ENCODE results near the gene CALU.
A peak's percentile ranks its signal among the peaks of the same experiment; 100 is the strongest.

CALU gene

DNA sequence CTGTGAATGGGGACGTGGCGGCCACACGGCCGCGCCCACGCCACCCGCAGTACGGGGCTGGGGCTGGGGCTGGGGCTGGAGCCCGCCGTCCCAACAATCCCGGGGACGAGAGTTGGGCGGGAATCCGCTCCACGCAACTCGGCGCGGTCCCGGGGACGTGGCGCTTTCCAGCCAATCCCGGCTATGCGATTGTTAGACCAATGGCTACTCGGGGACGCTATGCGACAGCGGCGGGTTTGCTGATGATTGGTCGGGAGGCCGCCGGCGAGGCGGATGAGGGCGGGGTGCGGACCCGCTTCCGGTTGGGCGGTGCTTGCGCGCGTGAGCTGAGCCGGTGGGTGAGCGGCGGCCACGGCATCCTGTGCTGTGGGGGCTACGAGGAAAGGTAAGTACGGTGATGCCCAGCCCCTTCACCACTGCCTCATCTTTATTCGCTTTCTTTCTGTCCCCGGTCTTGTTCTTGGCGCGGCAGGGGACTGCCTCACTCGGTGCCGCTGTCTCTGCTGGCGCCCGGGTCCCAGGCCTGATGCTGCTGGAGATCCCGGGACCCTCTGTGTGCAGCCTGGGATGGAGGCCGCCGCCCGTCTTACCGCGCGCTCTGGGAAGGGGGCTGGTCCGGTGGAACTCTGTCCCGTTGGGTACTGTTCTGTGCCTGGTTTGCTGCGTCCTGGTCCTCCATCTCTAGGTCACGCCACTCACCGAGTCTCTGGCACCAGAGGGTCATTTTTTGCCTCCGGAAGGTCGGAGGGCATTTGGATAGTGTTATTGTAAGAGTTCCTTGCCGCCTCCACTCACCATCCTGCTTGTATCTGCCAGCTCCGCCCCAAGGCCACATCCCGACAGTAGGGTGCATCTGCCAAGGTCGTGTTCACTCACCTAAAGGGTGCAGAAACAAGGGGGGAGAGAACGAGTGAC is at the start of gene CALU:
Gene CALU, plus strand, starts transcription at position 312 of the 915 bp plus-strand sequence. CDS start 9,225 bp downstream, outside the sequence.
- DNase-seq: peak; percentile 91

GRCh38 chr7:128691227-128691626 is 47.9 kb upstream of the CALU start:
- DNase-seq: no peak

DNA sequence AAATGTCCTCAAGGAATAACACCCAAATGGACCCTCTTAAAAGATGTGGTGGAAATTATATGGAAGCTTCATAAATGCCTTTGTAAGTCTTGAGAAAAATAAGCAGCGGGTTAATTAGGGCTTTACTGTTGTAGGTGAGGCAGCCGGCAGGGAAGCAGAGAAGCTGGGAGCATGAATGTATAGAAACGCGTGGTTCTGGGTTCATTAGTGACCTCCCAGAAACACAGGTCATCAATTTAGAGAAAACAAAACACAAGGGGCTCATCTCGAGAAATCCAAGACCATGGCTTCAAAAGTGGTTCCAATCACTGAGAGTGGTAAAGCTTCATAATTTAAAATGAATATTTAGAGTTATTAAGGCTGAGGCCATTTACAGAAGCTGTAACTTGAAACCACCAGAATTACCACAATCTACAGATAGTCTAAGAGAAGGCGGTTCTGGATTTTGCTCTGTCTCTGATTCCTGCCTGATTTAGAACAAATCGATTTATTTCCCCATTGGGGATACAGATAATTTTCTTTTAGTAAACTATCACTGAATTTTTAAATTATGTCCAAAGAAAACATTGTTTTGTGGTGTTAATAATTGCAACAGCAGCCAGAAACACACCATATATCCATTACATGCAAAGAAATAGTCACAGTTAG is 46.4 kb upstream of the CALU start:
- no peak for DNase-seq

DNA sequence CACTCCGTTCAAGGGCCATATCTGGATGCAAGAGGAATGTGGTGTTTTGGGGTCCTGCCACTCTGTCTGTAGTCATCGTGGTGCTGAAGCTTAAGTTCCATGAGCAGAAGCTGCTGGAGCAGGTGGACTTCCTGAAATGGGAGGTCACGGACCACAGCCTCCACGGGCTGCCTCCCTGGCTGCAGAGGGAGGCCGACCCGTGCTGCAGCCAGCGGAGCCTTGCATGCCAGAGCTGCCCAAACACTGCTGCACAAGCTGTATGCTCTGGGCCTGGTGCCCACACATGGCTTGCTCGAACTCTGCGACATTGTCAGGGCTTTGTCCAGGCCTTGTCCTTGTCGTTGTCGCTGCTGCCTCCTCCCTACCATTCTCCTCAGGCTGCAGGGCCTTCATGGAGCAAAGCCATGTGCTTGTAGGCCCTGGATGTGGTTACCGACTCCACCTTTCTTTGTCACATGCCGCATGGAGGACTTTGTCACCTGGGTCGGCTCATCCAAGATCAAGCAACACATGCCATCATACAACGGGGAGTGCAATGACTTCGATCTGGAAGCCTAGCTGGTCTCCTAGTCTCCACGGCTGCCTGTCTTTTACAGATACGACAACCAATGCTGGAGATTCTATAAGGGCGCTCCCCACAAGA is 45.7 kb upstream of the CALU start:
- no peak for DNase-seq

DNA sequence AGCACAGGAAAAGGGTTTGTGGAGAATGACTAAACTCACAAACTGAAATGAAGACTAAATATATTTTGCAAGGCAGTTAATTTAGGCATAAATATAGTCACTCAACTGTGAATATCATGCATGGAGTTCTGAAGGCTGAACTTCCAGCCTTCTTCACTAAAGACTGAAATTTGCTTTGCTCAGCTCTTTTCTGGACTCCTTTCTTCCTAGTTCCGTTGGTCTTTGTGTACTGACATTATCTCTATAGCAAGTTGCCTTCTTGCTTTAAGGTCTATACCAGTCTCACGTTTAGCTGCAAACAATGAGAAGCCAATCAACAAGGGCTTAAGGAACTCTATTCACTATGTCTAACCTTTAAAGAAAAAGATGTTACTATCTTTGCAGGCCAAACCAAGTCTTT is 44.4 kb upstream of the CALU start:
- DNase-seq: no peak

GRCh38 chr7:128697302-128697905 is 41.8 kb upstream of the CALU start:
- DNase-seq: peak; percentile 67

GRCh38 chr7:128699196-128699712 is 39.9 kb upstream of the CALU start:
- DNase-seq: no peak

GRCh38 chr7:128699895-128700294 is 39.3 kb upstream of the CALU start:
- DNase-seq: no peak

- DNase-seq: no peak
Observed at GRCh38 chr7:128701062-128701785, 37.9 kb upstream of the CALU start.

- no peak for DNase-seq
Observed at GRCh38 chr7:128703609-128704241, 35.4 kb upstream of the CALU start.

- DNase-seq: no peak
Observed at GRCh38 chr7:128705891-128706333, 33.2 kb upstream of the CALU start.

DNA sequence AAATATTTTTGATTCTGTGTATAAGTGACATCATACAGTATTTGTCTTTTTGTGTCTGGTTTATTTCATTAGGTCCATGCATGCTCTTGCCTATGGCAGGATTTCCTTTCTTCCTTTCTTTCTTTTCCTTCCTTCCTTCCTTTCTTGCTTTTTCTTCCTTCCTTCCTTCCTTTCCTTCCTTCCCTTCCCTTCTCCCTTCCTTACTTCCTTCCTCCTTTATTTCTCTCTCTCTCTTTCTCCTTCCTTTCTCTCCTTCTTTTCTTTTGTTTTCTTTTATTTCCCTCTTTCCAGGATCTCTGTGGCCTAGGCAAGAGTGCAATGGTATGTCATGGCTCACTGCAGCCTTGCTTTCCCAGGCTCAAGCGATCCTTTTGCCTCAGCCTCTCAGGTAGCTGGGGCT is 31.4 kb upstream of the CALU start:
- DNase-seq: no peak

GRCh38 chr7:128708235-128708634 is 30.9 kb upstream of the CALU start:
- DNase-seq: no peak

- DNase-seq: no peak
Observed at GRCh38 chr7:128708824-128709223, 30.3 kb upstream of the CALU start.

- DNase-seq: peak; percentile 18
Observed at GRCh38 chr7:128710481-128710880, 28.7 kb upstream of the CALU start.

- DNase-seq: no peak
Observed at GRCh38 chr7:128713794-128714193, 25.4 kb upstream of the CALU start.

- DNase-seq: no peak
Observed at GRCh38 chr7:128714701-128715495, 24.3 kb upstream of the CALU start.

DNA sequence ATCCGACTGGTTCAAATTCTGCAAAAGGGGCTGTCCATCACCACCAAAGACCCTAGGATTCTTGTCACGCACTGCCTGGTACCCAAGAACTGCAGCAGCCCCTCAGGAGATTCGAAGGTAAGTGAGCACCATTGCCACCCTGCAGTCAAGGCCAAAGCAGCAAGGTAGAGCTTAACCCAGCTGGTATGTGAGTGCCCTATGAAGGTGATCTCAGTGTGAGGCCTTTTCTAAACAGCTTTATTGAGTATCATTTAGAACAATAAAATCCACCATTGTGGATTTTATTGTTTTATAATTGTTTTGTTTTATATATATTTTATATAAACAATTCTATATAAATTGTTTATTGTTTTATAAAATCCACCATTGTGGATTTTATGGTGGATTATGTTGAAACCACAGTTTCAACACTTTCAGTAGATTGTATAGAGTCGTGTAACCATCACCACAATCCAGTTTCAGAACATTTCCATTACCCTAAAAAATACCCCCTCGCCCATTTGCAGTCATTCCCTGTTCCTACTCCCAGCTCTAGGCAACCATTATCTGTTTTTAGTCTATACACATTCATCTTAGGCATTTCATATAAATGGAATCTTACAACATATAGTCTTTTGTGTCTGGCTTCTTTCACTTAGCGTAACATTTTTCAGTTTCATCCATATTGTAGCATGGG is 20.1 kb upstream of the CALU start:
- DNase-seq: no peak

DNA sequence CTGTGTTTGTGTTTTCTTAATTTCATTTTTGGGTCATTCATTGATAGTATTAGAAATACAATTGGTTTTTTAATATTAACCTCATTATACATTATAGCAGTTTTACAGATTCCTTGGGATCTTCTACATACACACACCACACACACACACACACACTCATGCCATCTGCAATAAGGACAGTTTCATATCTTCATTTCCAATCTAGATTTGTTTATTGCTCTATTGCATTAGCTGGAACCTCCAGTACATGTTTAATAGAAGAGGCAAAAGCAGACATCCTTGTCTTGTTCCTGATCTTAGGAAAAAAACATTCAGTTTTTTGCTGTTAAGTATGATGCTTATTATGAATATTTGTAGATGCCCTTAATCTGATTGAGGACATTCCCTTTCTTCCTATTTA is 17.8 kb upstream of the CALU start:
- DNase-seq: no peak

DNA sequence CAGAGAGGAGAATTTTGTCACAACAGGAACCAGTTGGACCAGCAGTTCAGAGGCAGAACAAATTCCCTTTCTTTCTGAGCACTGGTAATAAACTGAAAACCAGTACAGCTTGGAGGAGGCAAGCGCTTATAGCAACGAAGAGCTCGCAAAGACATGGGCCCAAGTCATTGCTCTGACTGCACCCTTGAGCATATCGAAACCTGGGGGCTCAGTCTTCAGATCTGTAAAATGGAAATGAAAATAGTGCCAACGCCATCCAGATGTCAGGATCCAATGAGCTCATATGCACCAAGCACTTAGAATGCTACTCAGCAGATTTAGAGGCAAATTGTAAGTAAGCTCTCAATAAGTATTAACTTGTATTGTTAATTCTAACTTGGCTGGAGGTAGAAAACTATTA is 14.4 kb upstream of the CALU start:
- DNase-seq: no peak

All from CD4-positive, alpha-beta T cell treated with Interferon gamma for 1 hour (primary cell).